ENCODE data around the gene FMNL2. TPM values are rescaled to one million over a fixed set of nuclear protein-coding genes. Genes with fewer than 3 reads are reported as not detected.

FMNL2 gene
- total RNA-seq, 4 donors from 2014 or later, result 37.7 to 60.9 (median 52.1) TPM

GRCh38 chr2:152446213-152446612, 111.2 kb downstream of the FMNL2 start:
- WGBS, 2 donors, result 79 to 83% methylated on average over 1 of the region's 1 CpG
- no peaks in the 10 kb centered on the region for H3K9me3 ChIP-seq
- intact Hi-C loops (cut with DNase I), result no loop called here
- H3K36me3 ChIP-seq, result no peaks in the 10 kb centered on the region
- H3K27ac ChIP-seq, result peak overlapping the region; percentile 10 to 53 (median 11)
- TF ChIP-seq CTCF (IDR thresholded peaks at IDR 0.05) (no peak), POLR2A (IDR thresholded peaks at IDR 0.05) (no peak)
- peaks cover 36 to 59% of the 10 kb centered on the region in 2 donors for H3K4me1 ChIP-seq
- no peak for DNase-seq
- H3K27me3 ChIP-seq, result no peaks in the 10 kb centered on the region
- no peak overlapping the region for H3K4me3 ChIP-seq (replicated peaks in 1 of 3)

GRCh38 chr2:152447897-152448296, 112.9 kb downstream of the FMNL2 start:
- TF ChIP-seq CTCF (IDR thresholded peaks at IDR 0.05), result no peak
- no peak for TF ChIP-seq POLR2A (IDR thresholded peaks at IDR 0.05)
- WGBS, 2 donors, result 95 to 100% methylated on average over 1 of the region's 1 CpG
- Histone ChIP-seq H3K36me3 (no peaks in the 10 kb centered on the region), H3K9me3 (no peaks in the 10 kb centered on the region), H3K4me1 (peaks cover 40 to 74% of the 10 kb centered on the region in 2 donors), H3K27ac (no peak overlapping the region), H3K27me3 (no peaks in the 10 kb centered on the region), H3K4me3 (replicated peaks in 1 of 3) (no peak overlapping the region)
- intact Hi-C loops (cut with DNase I), result no loop called here
- DNase-seq, result no peak

GRCh38 chr2:152448606-152449005, 113.6 kb downstream of the FMNL2 start:
- Histone ChIP-seq H3K4me3 (replicated peaks in 1 of 3) (no peak overlapping the region), H3K4me1 (peaks cover 44 to 80% of the 10 kb centered on the region in 2 donors), H3K27me3 (no peaks in the 10 kb centered on the region), H3K36me3 (no peaks in the 10 kb centered on the region), H3K9me3 (no peaks in the 10 kb centered on the region), H3K27ac (peak overlapping the region in 2 of 3 donors; percentile 25 to 71)
- TF ChIP-seq POLR2A (IDR thresholded peaks at IDR 0.05) (no peak), CTCF (IDR thresholded peaks at IDR 0.05) (no peak)
- 34 to 38% methylated on average over 5 of the region's 5 CpGs for WGBS, 2 donors
- DNase-seq, result no peak
- intact Hi-C loops (cut with DNase I), result no loop called here

- intact Hi-C loops (cut with DNase I), result no loop called here
- no peak for TF ChIP-seq CTCF (IDR thresholded peaks at IDR 0.05)
- TF ChIP-seq POLR2A (IDR thresholded peaks at IDR 0.05), result no peak
- H3K4me1 ChIP-seq, result peaks cover 44 to 75% of the 10 kb centered on the region in 2 donors
- no peak for DNase-seq
- 31 to 47% methylated on average over 3 of the region's 3 CpGs for WGBS, 2 donors
- no peak overlapping the region for H3K4me3 ChIP-seq (replicated peaks in 1 of 3)
- H3K36me3 ChIP-seq, result no peaks in the 10 kb centered on the region
- no peaks in the 10 kb centered on the region for H3K9me3 ChIP-seq
- H3K27ac ChIP-seq, result peak overlapping the region; percentile 25 to 71 (median 65)
- H3K27me3 ChIP-seq, result no peaks in the 10 kb centered on the region
These were observed 114.6 kb downstream of the FMNL2 start for GRCh38 chr2:152449578-152449977.

- whole genome bisulfite sequencing, 2 donors, result 41 to 53% methylated on average over 4 of the region's 4 CpGs
- DNase-seq, result peak; percentile 58 to 70
- H3K9me3 ChIP-seq, result no peaks in the 10 kb centered on the region
- H3K27me3 ChIP-seq, result no peaks in the 10 kb centered on the region
- H3K4me3 ChIP-seq (replicated peaks in 1 of 3), result no peak overlapping the region
- intact Hi-C loops (cut with DNase I), result no loop called here
- peak overlapping the region; percentile 25 to 71 (median 65) for H3K27ac ChIP-seq
- H3K4me1 ChIP-seq, result peaks cover 43 to 75% of the 10 kb centered on the region in 2 donors
- no peak for TF ChIP-seq POLR2A (IDR thresholded peaks at IDR 0.05)
- TF ChIP-seq CTCF (IDR thresholded peaks at IDR 0.05), result no peak
- H3K36me3 ChIP-seq, result no peaks in the 10 kb centered on the region
These were observed 115.2 kb downstream of the FMNL2 start for GRCh38 chr2:152450176-152450575.

All from thyroid gland (tissue), 4 donors.